GM13976 (cell line): ENCODE measurements around the gene TPK1.

Experiments used
- DNase-seq: peaks from one replicate; pipeline ENCODE4 v3.0.0; 2012; ENCODE audit warnings: low spot score
- CTCF ChIP-seq: IDR thresholded peaks from 2 replicates; pipeline ENCODE4 v1.5.1; 2012; ENCODE audit warnings: borderline replicate concordance, mild to moderate bottlenecking; ENCODE audit not compliant: insufficient read depth; ENCODE audit errors: extremely low read depth, missing control alignments, control extremely low read depth
- in situ Hi-C: fragments of 300-500 bp; cut with MboI; formaldehyde crosslinking; loops from one replicate; pipeline ENCODE4 v1.12.0; 2022; ENCODE audit warnings: low sequenced_read_pairs, mixed read lengths, inconsistent platforms; ENCODE audit not compliant: unreplicated experiment

Gene TPK1

GRCh38 chr7:144863320-144863647 is 27.4 kb upstream of the TPK1 start:
- in situ Hi-C loops: no loop called here
- DNase-seq: no peak
- no peak for TF ChIP-seq CTCF

- DNase-seq: no peak
- in situ Hi-C loops: no loop called here
- no peak for TF ChIP-seq CTCF
Observed at GRCh38 chr7:144862612-144863319, 26.9 kb upstream of the TPK1 start.

- no peak for TF ChIP-seq CTCF
Observed at GRCh38 chr7:144859739-144860138, 23.9 kb upstream of the TPK1 start.

GRCh38 chr7:144857463-144857862 is 21.6 kb upstream of the TPK1 start:
- TF ChIP-seq CTCF: no peak
- in situ Hi-C loops: no loop called here
- no peak for DNase-seq

More at GRCh38 chr7:144859739-144860138, 23.9 kb upstream of the TPK1 start:
- DNase-seq: no peak
- in situ Hi-C loops: no loop called here

GRCh38 chr7:144854839-144855424 is 19.1 kb upstream of the TPK1 start:
- in situ Hi-C loops: no loop called here
- peak; percentile 26 for TF ChIP-seq CTCF
- no peak for DNase-seq

GRCh38 chr7:144853542-144853941 is 17.7 kb upstream of the TPK1 start:
- DNase-seq: no peak
- in situ Hi-C loops: no loop called here
- TF ChIP-seq CTCF: no peak

- DNase-seq: no peak
- no peak for TF ChIP-seq CTCF
- in situ Hi-C loops: no loop called here
Observed at GRCh38 chr7:144848078-144848477, 12.2 kb upstream of the TPK1 start.
